Activated CD4-positive, alpha-beta T cell treated with anti-CD3 and anti-CD28 coated beads for 4 hours (primary cell): Measurements from ENCODE around the gene C1orf35.
A peak's percentile ranks its signal among the peaks of the same experiment; 100 is the strongest.

Experiments
- DNase-seq, 2 donors: peaks; one replicate each; pipeline ENCODE4 v3.0.0-alpha.2; 2020

Gene C1orf35

DNA sequence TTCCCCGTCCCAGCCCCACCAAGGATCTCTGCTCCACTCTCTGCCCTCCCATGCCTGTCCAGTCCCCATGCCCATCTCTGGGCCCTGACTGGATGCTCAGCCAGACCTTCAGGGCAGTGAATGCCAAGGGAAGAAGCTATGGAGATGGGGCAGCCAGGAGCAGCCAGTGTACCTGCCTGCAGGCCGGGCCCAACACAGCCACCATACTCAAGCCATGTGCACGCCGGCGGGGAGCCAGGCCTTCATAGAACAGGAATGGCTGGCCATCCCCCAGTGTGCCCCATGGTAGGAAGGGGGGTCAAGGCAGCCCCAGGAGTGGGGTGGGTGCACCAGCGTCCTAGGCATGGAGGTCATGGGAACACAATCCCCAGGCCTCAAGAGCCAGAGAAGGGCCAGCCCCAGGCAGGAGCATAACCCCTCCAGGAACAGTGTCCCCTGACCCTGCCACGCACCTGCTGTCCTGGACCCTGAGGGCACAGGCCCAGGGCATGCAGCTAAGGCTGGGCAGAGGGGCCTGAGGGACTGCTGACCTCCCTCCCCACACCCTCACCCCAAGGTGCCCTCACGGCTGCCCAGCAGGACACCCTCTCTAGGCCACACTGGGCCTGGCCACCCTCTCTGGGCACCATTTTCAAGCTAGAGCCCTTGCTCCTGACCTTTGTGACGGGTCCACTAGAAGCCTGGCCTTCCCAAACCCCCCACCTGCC is 40.9 kb downstream of the C1orf35 start:
- DNase-seq, result no peak

- no peak for DNase-seq
Measured at GRCh38 chr1:228061411-228062084, 41.6 kb downstream of the C1orf35 start.

DNA sequence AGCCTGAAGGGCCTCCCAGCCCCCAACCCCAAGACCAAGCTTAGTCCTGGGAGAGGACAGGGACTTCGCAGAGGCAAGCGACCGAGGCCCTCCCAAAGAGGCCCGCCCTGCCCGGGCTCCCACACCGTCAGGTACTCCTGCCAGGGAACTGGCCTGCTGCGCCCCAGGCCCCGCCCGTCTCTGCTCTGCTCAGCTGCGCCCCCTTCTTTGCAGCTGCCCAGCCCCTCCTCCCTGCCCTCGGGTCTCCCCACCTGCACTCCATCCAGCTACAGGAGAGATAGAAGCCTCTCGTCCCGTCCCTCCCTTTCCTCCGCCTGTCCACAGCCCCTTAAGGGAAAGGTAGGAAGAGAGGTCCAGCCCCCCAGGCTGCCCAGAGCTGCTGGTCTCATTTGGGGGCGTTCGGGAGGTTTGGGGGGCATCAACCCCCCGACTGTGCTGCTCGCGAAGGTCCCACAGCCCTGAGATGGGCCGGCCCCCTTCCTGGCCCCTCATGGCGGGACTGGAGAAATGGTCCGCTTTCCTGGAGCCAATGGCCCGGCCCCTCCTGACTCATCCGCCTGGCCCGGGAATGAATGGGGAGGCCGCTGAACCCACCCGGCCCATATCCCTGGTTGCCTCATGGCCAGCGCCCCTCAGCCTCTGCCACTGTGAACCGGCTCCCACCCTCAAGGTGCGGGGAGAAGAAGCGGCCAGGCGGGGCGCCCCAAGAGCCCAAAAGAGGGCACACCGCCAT is 42.5 kb downstream of the C1orf35 start:
- no peak for DNase-seq

DNA sequence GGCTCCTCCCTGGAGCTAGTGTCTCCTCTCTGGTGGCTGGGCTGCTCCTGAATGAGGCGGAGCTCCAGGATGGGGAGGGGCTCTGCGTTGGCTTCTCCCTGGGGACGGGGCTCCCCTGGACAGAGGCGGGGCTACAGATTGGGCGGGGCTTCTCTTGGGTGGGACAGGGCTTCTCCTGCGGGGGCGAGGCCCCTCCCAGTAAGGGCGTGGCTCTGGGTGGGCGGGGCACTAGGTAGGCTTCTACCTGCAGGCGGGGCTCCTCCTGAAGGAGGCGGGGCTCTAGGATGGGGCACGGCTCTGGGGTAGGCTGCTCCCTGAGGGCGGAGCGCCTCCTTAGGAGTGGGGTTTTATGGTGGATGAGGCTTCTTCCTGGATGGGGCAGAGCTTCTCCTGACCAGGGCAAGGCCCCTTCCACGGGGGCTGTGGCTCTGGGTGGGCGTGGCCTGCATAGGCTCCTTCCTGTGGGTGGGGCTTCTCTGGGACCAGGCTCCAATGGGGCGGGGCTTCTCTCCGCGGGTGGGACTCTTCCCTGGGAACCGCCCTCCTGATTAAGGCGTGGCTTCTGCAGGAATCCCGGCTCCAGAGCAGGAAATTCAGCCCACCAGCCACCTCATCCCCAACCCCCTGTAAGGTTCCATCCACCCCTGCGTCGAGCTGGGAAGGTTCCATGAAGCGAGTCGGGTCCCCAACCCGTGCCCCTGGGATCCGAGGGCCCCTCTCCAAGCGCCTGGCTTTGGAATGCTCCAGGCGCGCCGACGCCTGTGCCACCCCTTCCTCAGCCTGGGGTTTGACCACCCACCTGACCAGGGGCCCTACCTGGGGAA is 43.3 kb downstream of the C1orf35 start:
- DNase-seq, result peak; percentile 59 to 70

DNA sequence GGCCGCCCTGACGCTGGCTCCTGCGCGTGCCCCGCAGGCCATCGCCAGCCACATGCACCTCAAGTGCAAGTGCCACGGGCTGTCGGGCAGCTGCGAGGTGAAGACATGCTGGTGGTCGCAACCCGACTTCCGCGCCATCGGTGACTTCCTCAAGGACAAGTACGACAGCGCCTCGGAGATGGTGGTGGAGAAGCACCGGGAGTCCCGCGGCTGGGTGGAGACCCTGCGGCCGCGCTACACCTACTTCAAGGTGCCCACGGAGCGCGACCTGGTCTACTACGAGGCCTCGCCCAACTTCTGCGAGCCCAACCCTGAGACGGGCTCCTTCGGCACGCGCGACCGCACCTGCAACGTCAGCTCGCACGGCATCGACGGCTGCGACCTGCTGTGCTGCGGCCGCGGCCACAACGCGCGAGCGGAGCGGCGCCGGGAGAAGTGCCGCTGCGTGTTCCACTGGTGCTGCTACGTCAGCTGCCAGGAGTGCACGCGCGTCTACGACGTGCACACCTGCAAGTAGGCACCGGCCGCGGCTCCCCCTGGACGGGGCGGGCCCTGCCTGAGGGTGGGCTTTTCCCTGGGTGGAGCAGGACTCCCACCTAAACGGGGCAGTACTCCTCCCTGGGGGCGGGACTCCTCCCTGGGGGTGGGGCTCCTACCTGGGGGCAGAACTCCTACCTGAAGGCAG is 44.0 kb downstream of the C1orf35 start:
- DNase-seq, result peak in 1 of 2 donors; percentile 34

GRCh38 chr1:228058172-228058948 is 44.8 kb downstream of the C1orf35 start:
- no peak for DNase-seq
